NCI-H1436 treated with DMSO at 0.1 percent for 48 hours (cell line): Measurements from ENCODE around the gene C2CD4C.
"Not testable (repeated sequence)": the region's sequence is repeated elsewhere in the genome, so short reads cannot be mapped to it uniquely, and the experiment has no call there.

ENCODE experiments used
- DNase-seq: peaks from one replicate; lab custom pipeline; 2025; lab: John Stamatoyannopoulos, UW

C2CD4C gene

GRCh38 chr19:438416-438958, 29.5 kb upstream of the C2CD4C start:
- no peak for DNase-seq

GRCh38 chr19:437041-437440, 28.1 kb upstream of the C2CD4C start:
- DNase-seq = no peak

- DNase-seq = no peak
Observed at GRCh38 chr19:436413-436950, 27.5 kb upstream of the C2CD4C start.

GRCh38 chr19:435707-436412, 26.9 kb upstream of the C2CD4C start:
- DNase-seq = no peak

- DNase-seq = no peak
Observed at GRCh38 chr19:435056-435706, 26.2 kb upstream of the C2CD4C start.

GRCh38 chr19:434152-434960, 25.4 kb upstream of the C2CD4C start:
- DNase-seq = no peak

GRCh38 chr19:430701-431100, 21.8 kb upstream of the C2CD4C start:
- no peak for DNase-seq

GRCh38 chr19:428149-428548, 19.2 kb upstream of the C2CD4C start:
- DNase-seq = no peak

GRCh38 chr19:427675-428074, 18.7 kb upstream of the C2CD4C start:
- DNase-seq = not testable (repeated sequence)

GRCh38 chr19:426725-427445, 17.9 kb upstream of the C2CD4C start:
- no peak for DNase-seq

- DNase-seq = no peak
Observed at GRCh38 chr19:425056-425455, 16.1 kb upstream of the C2CD4C start.

- no peak for DNase-seq
Observed at GRCh38 chr19:424546-424945, 15.6 kb upstream of the C2CD4C start.

- DNase-seq = no peak
Observed at GRCh38 chr19:423691-424466, 14.9 kb upstream of the C2CD4C start.

- not testable (repeated sequence) for DNase-seq
Observed at GRCh38 chr19:422917-423226, 13.9 kb upstream of the C2CD4C start.

GRCh38 chr19:422213-422916, 13.4 kb upstream of the C2CD4C start:
- no peak for DNase-seq

GRCh38 chr19:419721-420515, 11.0 kb upstream of the C2CD4C start:
- no peak for DNase-seq

- DNase-seq = no peak
Observed at GRCh38 chr19:418761-419671, 10.1 kb upstream of the C2CD4C start.

GRCh38 chr19:416416-416815, 7.5 kb upstream of the C2CD4C start:
- DNase-seq = no peak

GRCh38 chr19:415292-415691, 6.3 kb upstream of the C2CD4C start:
- DNase-seq = no peak
